ENCODE data around the gene PATJ.
"Not testable (repeated sequence)": the region's sequence is repeated elsewhere in the genome, so short reads cannot be mapped to it uniquely, and the experiment has no call there.

DNA sequence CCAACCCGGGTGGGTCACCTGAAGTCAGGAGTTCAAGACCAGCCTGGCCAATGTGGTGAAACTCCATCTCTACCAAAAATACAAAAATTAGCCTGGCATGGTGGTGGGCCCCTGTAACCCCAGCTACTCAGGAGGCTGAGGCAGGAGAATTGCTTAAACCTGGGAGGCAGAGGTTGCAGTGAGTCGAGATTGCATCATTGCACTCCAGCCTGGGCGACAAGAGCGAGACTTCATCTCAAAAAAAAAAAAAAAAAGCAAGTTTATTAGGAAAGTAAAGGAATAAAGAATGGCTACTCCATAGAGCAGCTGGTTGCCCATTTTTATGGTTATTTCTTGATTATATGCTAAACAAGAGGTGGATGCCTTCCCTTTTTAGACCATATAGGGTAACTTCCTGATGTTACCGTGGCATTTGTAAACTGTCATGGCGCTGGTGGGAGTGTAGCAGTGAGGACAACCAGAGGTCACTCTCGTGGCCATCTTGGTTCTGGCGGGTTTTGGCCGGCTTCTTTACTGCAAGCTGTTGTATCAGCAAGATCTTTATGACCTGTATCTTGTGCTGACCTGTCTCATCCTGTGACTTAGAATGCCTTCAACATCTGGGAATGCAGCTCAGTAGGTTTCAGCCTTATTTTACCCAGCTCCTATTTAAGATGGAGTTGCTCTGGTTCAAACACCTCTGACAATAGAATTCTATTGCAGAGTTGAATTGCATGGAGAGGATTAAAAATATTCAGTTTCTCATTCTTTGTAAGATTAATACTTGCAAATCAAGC is 224.4 kb downstream of the PATJ start:
- TF ChIP-seq, protein P1, sequence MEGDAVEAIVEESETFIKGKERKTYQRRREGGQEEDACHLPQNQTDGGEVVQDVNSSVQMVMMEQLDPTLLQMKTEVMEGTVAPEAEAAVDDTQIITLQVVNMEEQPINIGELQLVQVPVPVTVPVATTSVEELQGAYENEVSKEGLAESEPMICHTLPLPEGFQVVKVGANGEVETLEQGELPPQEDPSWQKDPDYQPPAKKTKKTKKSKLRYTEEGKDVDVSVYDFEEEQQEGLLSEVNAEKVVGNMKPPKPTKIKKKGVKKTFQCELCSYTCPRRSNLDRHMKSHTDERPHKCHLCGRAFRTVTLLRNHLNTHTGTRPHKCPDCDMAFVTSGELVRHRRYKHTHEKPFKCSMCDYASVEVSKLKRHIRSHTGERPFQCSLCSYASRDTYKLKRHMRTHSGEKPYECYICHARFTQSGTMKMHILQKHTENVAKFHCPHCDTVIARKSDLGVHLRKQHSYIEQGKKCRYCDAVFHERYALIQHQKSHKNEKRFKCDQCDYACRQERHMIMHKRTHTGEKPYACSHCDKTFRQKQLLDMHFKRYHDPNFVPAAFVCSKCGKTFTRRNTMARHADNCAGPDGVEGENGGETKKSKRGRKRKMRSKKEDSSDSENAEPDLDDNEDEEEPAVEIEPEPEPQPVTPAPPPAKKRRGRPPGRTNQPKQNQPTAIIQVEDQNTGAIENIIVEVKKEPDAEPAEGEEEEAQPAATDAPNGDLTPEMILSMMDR (IDR thresholded peaks at IDR 0.05), result not testable (repeated sequence)
- TF ChIP-seq POLR2AphosphoS5 (IDR thresholded peaks at IDR 0.05), result not testable (repeated sequence)

All from stomach (tissue), 4 donors.